Ectodermal cell (in vitro differentiated cells): ENCODE data around the gene USP11.
"Not testable (repeated sequence)": the region's sequence is repeated elsewhere in the genome, so short reads cannot be mapped to it uniquely, and the experiment has no call there.

Experiments used
- H3K27ac ChIP-seq: 2 replicates; pipeline ENCODE4 v1.7.0; 2013; ENCODE audit warnings: mild to moderate bottlenecking, low read depth, low read length; ENCODE audit not compliant: insufficient read depth, poor library complexity, severe bottlenecking
- H3K27me3 ChIP-seq: 2 replicates; pipeline ENCODE4 v1.7.0; 2013; ENCODE audit warnings: mild to moderate bottlenecking, low read length; ENCODE audit not compliant: insufficient read depth, control insufficient read depth, poor library complexity, severe bottlenecking
- H3K36me3 ChIP-seq: one replicate; pipeline ENCODE4 v1.7.0; 2013; ENCODE audit warnings: low read length; ENCODE audit not compliant: control insufficient read depth, insufficient read depth
- H3K4me1 ChIP-seq: one replicate; pipeline ENCODE4 v1.7.0; 2013; ENCODE audit warnings: low read length; ENCODE audit not compliant: control insufficient read depth, insufficient read depth
- H3K4me3 ChIP-seq: 2 replicates; pipeline ENCODE4 v1.7.0; 2013; ENCODE audit warnings: low read depth, low read length, control low read depth; ENCODE audit not compliant: insufficient read depth
- H3K9me3 ChIP-seq: 2 replicates; pipeline ENCODE4 v1.7.0; 2013; ENCODE audit warnings: mild to moderate bottlenecking, low read length, moderate library complexity; ENCODE audit not compliant: control insufficient read depth
- WGBS, 2 experiments: methylation state at CpG; one replicate each; pipeline ENCODE4 v1.1.7; 2013; ENCODE audit warnings: missing lambda C conversion rate in 2 of 2; 5-methylcytosine and 5-hydroxymethylcytosine counted together

Gene USP11

GRCh38 chrX:47273011-47273730, 40.4 kb downstream of the USP11 start:
- WGBS, 2 experiments, result 82 to 84% methylated on average over 7 of the region's 7 CpGs
- H3K27me3 ChIP-seq, result no peaks in the 10 kb centered on the region
- H3K4me1 ChIP-seq, result no peaks in the 10 kb centered on the region
- H3K9me3 ChIP-seq, result no peaks in the 10 kb centered on the region
- no peaks in the 10 kb centered on the region for H3K36me3 ChIP-seq
- H3K4me3 ChIP-seq, result no peak overlapping the region
- no peak overlapping the region for H3K27ac ChIP-seq

DNA sequence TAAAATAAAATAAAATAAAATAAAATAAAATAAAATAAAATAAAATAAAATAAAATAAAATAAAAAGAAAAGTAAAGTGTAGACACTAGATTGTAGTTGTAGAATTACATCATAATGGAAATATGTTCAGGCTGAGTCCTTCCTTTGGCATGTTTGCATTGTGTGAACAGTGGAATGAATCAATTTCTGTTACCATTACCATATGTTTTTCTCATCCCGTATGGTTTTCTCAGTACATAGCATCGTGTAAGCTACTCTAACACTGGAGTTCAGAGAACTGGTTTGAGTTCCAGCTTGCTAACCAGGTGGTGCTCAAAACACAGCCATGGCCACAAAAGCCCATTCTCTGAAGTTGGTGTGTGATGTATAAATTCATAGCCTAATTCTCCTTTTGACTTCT, 45.9 kb downstream of the USP11 start:
- no peaks in the 10 kb centered on the region for H3K36me3 ChIP-seq
- H3K4me1 ChIP-seq, result no peaks in the 10 kb centered on the region
- 88 to 97% methylated on average over 2 of the region's 2 CpGs for WGBS, 2 experiments
- no peak overlapping the region for H3K27ac ChIP-seq
- H3K4me3 ChIP-seq, result no peak overlapping the region
- H3K9me3 ChIP-seq, result no peaks in the 10 kb centered on the region
- H3K27me3 ChIP-seq, result no peaks in the 10 kb centered on the region

DNA sequence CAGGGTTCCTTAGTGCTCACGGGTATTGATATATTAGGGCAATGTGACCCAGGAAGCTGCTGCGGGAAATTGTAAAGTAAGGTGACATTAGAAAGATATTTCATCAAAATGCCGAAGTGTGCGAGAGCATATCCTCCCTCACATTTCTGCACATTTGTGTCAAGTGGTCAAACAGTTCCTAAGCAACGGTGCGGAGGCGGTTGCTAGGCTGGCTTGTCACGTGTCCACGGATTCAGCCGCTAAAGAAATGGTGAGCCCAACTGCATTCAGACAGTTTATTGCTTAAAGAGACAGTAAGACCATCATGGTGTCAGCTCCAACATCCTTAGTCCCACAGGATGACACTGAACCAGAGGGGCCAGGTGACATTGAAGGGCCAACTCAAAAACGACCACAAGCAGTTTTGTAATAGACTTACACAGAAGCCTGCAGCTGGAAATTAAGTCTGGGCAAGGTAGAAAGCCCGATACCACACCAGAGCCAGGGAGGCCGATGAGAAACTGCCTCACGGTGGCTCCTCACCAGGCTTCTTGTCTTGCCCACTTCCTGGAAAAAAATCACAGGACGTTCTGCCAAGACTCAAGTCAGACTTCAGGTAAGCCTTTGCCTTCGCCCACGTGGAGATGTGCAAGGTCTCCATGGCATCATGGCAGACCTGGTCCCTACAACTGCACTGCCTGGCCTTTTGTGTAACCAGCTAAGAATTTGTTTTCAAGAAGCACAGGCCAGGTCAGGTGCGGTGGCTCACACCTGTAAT, 50.4 kb downstream of the USP11 start:
- no peaks in the 10 kb centered on the region for H3K4me1 ChIP-seq
- no peak overlapping the region for H3K27ac ChIP-seq
- no peak overlapping the region for H3K4me3 ChIP-seq
- H3K27me3 ChIP-seq, result no peaks in the 10 kb centered on the region
- H3K36me3 ChIP-seq, result no peaks in the 10 kb centered on the region
- 86 to 92% methylated on average over 18 of the region's 18 CpGs for WGBS, 2 experiments
- H3K9me3 ChIP-seq, result no peaks in the 10 kb centered on the region

DNA sequence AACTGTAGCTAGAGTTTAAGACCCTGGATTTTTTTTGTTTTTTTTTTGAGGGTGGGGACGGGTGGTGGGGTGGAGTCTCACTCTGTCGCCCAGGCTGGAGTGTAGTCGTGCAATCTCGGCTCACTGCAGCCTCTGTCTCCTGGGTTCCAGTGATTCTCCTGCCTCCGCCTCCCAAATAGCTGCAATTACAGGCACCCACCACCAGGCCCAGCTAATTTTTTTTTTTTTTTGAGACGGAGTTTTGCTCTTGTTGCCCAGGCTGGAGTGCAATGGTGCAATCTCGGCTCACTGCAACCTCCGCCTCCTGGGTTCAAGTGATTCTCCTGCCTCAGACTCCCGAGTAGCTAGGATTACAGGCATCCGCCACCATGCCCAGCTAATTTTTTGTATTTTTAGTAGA, 51.8 kb downstream of the USP11 start:
- H3K4me3 ChIP-seq, H3K36me3 ChIP-seq, H3K4me1 ChIP-seq, H3K9me3 ChIP-seq, H3K27me3 ChIP-seq, H3K27ac ChIP-seq: not testable (repeated sequence)
- WGBS, 2 experiments, result 82 to 92% methylated on average over 10 of the region's 10 CpGs

DNA sequence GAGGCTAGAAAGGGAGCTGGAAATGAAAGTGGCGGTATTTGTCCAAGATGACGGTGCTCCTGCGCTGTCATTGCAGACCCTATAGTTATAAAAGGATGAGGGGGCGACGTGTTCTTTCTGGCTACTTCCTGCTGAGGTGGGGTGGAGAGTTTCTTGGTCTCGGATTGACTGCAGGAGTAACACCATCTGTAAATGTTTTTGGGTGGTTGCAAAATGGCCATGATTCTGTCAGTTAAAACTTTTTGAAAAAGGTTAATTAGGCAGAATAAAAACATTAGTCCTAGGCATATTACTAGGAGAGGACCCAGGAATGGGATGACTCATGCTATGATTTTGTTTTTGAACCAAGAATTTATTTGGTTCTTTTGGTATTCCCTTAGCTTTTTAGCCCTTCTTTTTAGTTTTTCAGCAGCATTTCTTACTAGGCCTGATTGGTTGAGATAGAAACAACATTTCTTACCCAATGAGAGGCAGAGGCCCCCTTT, 53.1 kb downstream of the USP11 start:
- no peak overlapping the region for H3K4me3 ChIP-seq
- H3K27me3 ChIP-seq, result no peaks in the 10 kb centered on the region
- H3K27ac ChIP-seq, result no peak overlapping the region
- WGBS, 2 experiments, result 60 to 72% methylated on average over 6 of the region's 6 CpGs
- no peaks in the 10 kb centered on the region for H3K36me3 ChIP-seq
- H3K4me1 ChIP-seq, result no peaks in the 10 kb centered on the region
- H3K9me3 ChIP-seq, result no peaks in the 10 kb centered on the region

DNA sequence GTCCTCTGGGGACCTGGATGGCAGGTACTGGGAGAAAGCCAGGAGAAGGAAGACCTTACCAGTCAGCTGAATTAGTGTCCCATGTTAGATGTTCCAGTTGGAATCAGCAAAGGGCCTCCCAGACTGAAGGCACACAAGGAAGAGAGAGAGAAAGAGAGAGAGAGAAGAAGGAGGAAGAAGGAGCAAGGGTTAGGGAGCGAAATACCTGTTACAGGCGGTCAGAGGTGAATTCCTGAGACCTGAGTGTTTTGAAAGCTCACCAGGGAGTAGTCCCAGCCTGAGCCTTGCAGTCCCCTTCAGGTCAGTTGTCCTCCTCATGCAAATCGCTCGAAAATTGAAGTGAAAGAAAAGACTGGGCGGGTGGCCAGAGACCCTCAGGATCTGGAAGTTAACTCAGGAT, 60.3 kb downstream of the USP11 start:
- Histone ChIP-seq H3K27me3 (no peaks in the 10 kb centered on the region), H3K27ac (no peak overlapping the region)
- 73 to 74% methylated on average over 5 of the region's 5 CpGs for WGBS, 2 experiments

GRCh38 chrX:47296766-47297365, 64.1 kb downstream of the USP11 start:
- WGBS, 2 experiments, result 91 to 92% methylated on average over 4 to 5 of the region's 5 CpGs

More for the DNA sequence above, 60.3 kb downstream of the USP11 start:
- Histone ChIP-seq H3K4me1 (no peaks in the 10 kb centered on the region), H3K9me3 (no peaks in the 10 kb centered on the region), H3K36me3 (no peaks in the 10 kb centered on the region), H3K4me3 (no peak overlapping the region)

GRCh38 chrX:47297874-47298273, 65.1 kb downstream of the USP11 start:
- 86 to 90% methylated on average over 4 of the region's 5 CpGs for WGBS, 2 experiments
- Histone ChIP-seq H3K27ac (no peak overlapping the region), H3K9me3 (no peaks in the 10 kb centered on the region), H3K27me3 (no peaks in the 10 kb centered on the region), H3K36me3 (no peaks in the 10 kb centered on the region), H3K4me3 (no peak overlapping the region), H3K4me1 (no peaks in the 10 kb centered on the region)

More at GRCh38 chrX:47296766-47297365, 64.1 kb downstream of the USP11 start:
- no peak overlapping the region for H3K4me3 ChIP-seq
- no peaks in the 10 kb centered on the region for H3K4me1 ChIP-seq
- H3K9me3 ChIP-seq, result no peaks in the 10 kb centered on the region
- H3K36me3 ChIP-seq, result no peaks in the 10 kb centered on the region
- H3K27me3 ChIP-seq, result no peaks in the 10 kb centered on the region
- no peak overlapping the region for H3K27ac ChIP-seq
